ENCODE measurements around the gene SLCO3A1. TPM values are rescaled to one million over a fixed set of nuclear protein-coding genes. Genes with fewer than 3 reads are reported as not detected.
A peak's percentile ranks its signal among the peaks of the same experiment; 100 is the strongest.

The SLCO3A1 gene
- total RNA-seq, 2 experiments from 2014 or later = 2.0 to 2.7 TPM

GRCh38 chr15:91988071-91988470, 134.6 kb downstream of the SLCO3A1 start:
- peaks cover 11% of the 10 kb centered on the region for H3K4me1 Mint-ChIP-seq
- no peak for DNase-seq

GRCh38 chr15:91988655-91989054, 135.1 kb downstream of the SLCO3A1 start:
- no peak for DNase-seq
- H3K4me1 Mint-ChIP-seq = peaks cover 13% of the 10 kb centered on the region
- H3K9me3 Mint-ChIP-seq = no peaks in the 10 kb centered on the region
- no peak overlapping the region for H3K27ac Mint-ChIP-seq
- no peak overlapping the region for H3K4me3 Mint-ChIP-seq
- H3K27me3 Mint-ChIP-seq = no peaks in the 10 kb centered on the region
- no peaks in the 10 kb centered on the region for H3K36me3 Mint-ChIP-seq

More at GRCh38 chr15:91988071-91988470, 134.6 kb downstream of the SLCO3A1 start:
- no peaks in the 10 kb centered on the region for H3K27me3 Mint-ChIP-seq
- H3K27ac Mint-ChIP-seq = no peak overlapping the region
- no peak overlapping the region for H3K4me3 Mint-ChIP-seq
- H3K36me3 Mint-ChIP-seq = no peaks in the 10 kb centered on the region
- H3K9me3 Mint-ChIP-seq = no peaks in the 10 kb centered on the region

- Mint-ChIP-seq H3K27me3 (no peaks in the 10 kb centered on the region), H3K27ac (no peak overlapping the region), H3K9me3 (no peaks in the 10 kb centered on the region), H3K4me1 (peaks cover 13% of the 10 kb centered on the region), H3K36me3 (no peaks in the 10 kb centered on the region), H3K4me3 (no peak overlapping the region)
- no peak for DNase-seq
Measured at GRCh38 chr15:91989821-91990220, 136.3 kb downstream of the SLCO3A1 start.

- Mint-ChIP-seq H3K36me3 (no peaks in the 10 kb centered on the region), H3K27ac (no peak overlapping the region), H3K27me3 (no peaks in the 10 kb centered on the region), H3K4me1 (peaks cover 16% of the 10 kb centered on the region), H3K9me3 (no peaks in the 10 kb centered on the region), H3K4me3 (no peak overlapping the region)
- DNase-seq = no peak
Measured at GRCh38 chr15:91992945-91993344, 139.4 kb downstream of the SLCO3A1 start.

- Mint-ChIP-seq H3K4me3 (no peak overlapping the region), H3K27ac (no peak overlapping the region), H3K27me3 (no peaks in the 10 kb centered on the region), H3K4me1 (peaks cover 16% of the 10 kb centered on the region), H3K36me3 (no peaks in the 10 kb centered on the region), H3K9me3 (no peaks in the 10 kb centered on the region)
- no peak for DNase-seq
Measured at GRCh38 chr15:91995146-91995545, 141.6 kb downstream of the SLCO3A1 start.

- Mint-ChIP-seq H3K36me3 (no peaks in the 10 kb centered on the region), H3K9me3 (no peaks in the 10 kb centered on the region), H3K4me3 (no peak overlapping the region), H3K27ac (no peak overlapping the region), H3K4me1 (peaks cover 12% of the 10 kb centered on the region), H3K27me3 (no peaks in the 10 kb centered on the region)
- DNase-seq = no peak
Measured at GRCh38 chr15:91997163-91997562, 143.7 kb downstream of the SLCO3A1 start.

- Mint-ChIP-seq H3K36me3 (no peaks in the 10 kb centered on the region), H3K27me3 (no peaks in the 10 kb centered on the region), H3K9me3 (no peaks in the 10 kb centered on the region), H3K27ac (no peak overlapping the region), H3K4me3 (no peak overlapping the region), H3K4me1 (no peaks in the 10 kb centered on the region)
- no peak for DNase-seq
Measured at GRCh38 chr15:92000709-92001108, 147.2 kb downstream of the SLCO3A1 start.

- DNase-seq = no peak
- H3K4me3 Mint-ChIP-seq = no peak overlapping the region
- no peak overlapping the region for H3K27ac Mint-ChIP-seq
- H3K4me1 Mint-ChIP-seq = peaks cover under 1% of the 10 kb centered on the region
- H3K27me3 Mint-ChIP-seq = no peaks in the 10 kb centered on the region
- H3K9me3 Mint-ChIP-seq = no peaks in the 10 kb centered on the region
- H3K36me3 Mint-ChIP-seq = no peaks in the 10 kb centered on the region
Measured at GRCh38 chr15:92001307-92001706, 147.8 kb downstream of the SLCO3A1 start.

- Mint-ChIP-seq H3K4me3 (no peak overlapping the region), H3K27ac (no peak overlapping the region), H3K36me3 (no peaks in the 10 kb centered on the region), H3K4me1 (peaks cover 5% of the 10 kb centered on the region), H3K27me3 (no peaks in the 10 kb centered on the region), H3K9me3 (no peaks in the 10 kb centered on the region)
- no peak for DNase-seq
Measured at GRCh38 chr15:92002666-92003065, 149.2 kb downstream of the SLCO3A1 start.

- no peak overlapping the region for H3K4me3 Mint-ChIP-seq
- H3K9me3 Mint-ChIP-seq = no peaks in the 10 kb centered on the region
- H3K36me3 Mint-ChIP-seq = no peaks in the 10 kb centered on the region
- H3K4me1 Mint-ChIP-seq = peaks cover 9% of the 10 kb centered on the region
- DNase-seq = no peak
- no peak overlapping the region for H3K27ac Mint-ChIP-seq
- H3K27me3 Mint-ChIP-seq = no peaks in the 10 kb centered on the region
Measured at GRCh38 chr15:92003515-92004067, 150.1 kb downstream of the SLCO3A1 start.

GRCh38 chr15:92005154-92005553, 151.6 kb downstream of the SLCO3A1 start:
- no peak overlapping the region for H3K27ac Mint-ChIP-seq

GRCh38 chr15:92006186-92007028, 152.9 kb downstream of the SLCO3A1 start:
- DNase-seq = no peak
- Mint-ChIP-seq H3K4me1 (peaks cover 21% of the 10 kb centered on the region), H3K9me3 (no peaks in the 10 kb centered on the region), H3K4me3 (no peak overlapping the region), H3K27me3 (no peaks in the 10 kb centered on the region), H3K27ac (no peak overlapping the region), H3K36me3 (no peaks in the 10 kb centered on the region)

More at GRCh38 chr15:92005154-92005553, 151.6 kb downstream of the SLCO3A1 start:
- Mint-ChIP-seq H3K36me3 (no peaks in the 10 kb centered on the region), H3K9me3 (no peaks in the 10 kb centered on the region), H3K4me3 (no peak overlapping the region), H3K4me1 (peaks cover 20% of the 10 kb centered on the region), H3K27me3 (no peaks in the 10 kb centered on the region)
- DNase-seq = no peak

GRCh38 chr15:92009162-92009561, 155.7 kb downstream of the SLCO3A1 start:
- peak; percentile 3 for DNase-seq
- Mint-ChIP-seq H3K4me1 (peaks cover 33% of the 10 kb centered on the region), H3K36me3 (no peaks in the 10 kb centered on the region), H3K27ac (no peak overlapping the region), H3K4me3 (no peak overlapping the region), H3K27me3 (no peaks in the 10 kb centered on the region), H3K9me3 (no peaks in the 10 kb centered on the region)

GRCh38 chr15:92011611-92012367, 158.3 kb downstream of the SLCO3A1 start:
- Mint-ChIP-seq H3K36me3 (no peaks in the 10 kb centered on the region), H3K4me1 (peaks cover 31% of the 10 kb centered on the region), H3K9me3 (no peaks in the 10 kb centered on the region), H3K27ac (peak overlapping the region; percentile 43), H3K4me3 (peak overlapping the region; percentile 30), H3K27me3 (no peaks in the 10 kb centered on the region)
- peak; percentile 19 for DNase-seq

- Mint-ChIP-seq H3K27ac (peak overlapping the region; percentile 43), H3K27me3 (no peaks in the 10 kb centered on the region), H3K4me1 (peaks cover 31% of the 10 kb centered on the region), H3K4me3 (no peak overlapping the region), H3K36me3 (no peaks in the 10 kb centered on the region), H3K9me3 (no peaks in the 10 kb centered on the region)
- DNase-seq = peak; percentile 11
Measured at GRCh38 chr15:92012368-92012629, 158.8 kb downstream of the SLCO3A1 start.
